HepG2 (cell line): ENCODE measurements around the gene HLCS. TPM values are rescaled to one million over a fixed set of nuclear protein-coding genes. Genes with fewer than 3 reads are reported as not detected.

Experiments
- ATAC-seq: fragments of 200-7000 bp; cut with Tn5 transposase; 3 replicates; pipeline ENCODE4 v1.9.1; 2020; ENCODE audit warnings: mild to moderate bottlenecking, moderate library complexity
- BruUV-seq: library from RNA; stranded (reverse); fragments of 400-500 nt; replicated peaks from 2 replicates; lab custom pipeline; 2021; lab: Mats Ljungman, UMichigan
- CTCF ChIA-PET: fragments of 300-600 bp; formaldehyde crosslinking; extraction: SDS; loops from one replicate; lab custom pipeline; 2021; ENCODE audit warnings: low total read pairs, inconsistent platforms, low intra/inter-chr PET ratio; lab: Yijun Ruan, JAX
- POLR2A ChIA-PET: fragments of 350-600 bp; sonication (Branson Sonifier 250); formaldehyde crosslinking; loops from one replicate; lab custom pipeline; 2020; ENCODE audit warnings: antibody characterized with exemption, inconsistent platforms; lab: Yijun Ruan, JAX
- DNase-seq: peaks from one replicate; pipeline ENCODE4 v3.0.0-alpha.2; 2015; ENCODE audit warnings: low spot score
- FAIRE-seq: peaks from 3 replicates; lab custom pipeline; 2011; peaks lifted over from hg19 to GRCh38; lab: Jason Lieb, UNC
- H2AFZ ChIP-seq: one replicate; pipeline ENCODE4 v1.6.1; 2011; ENCODE audit warnings: low read length, inconsistent platforms
- H3K27ac ChIP-seq: fragments of 300-600 bp; 3 replicates; pipeline ENCODE4 v1.8.0; 2011; ENCODE audit warnings: mixed run types, mild to moderate bottlenecking, mixed read lengths, low read length, inconsistent platforms; ENCODE audit not compliant: insufficient read depth; ENCODE audit errors: extremely low read length
- H3K27me3 ChIP-seq, 2 experiments: fragments of 200-600 bp in 1 of 2; 2 replicates in 1 of 2; 3 replicates in 1 of 2; pipeline versions ENCODE4 v1.6.0 to v1.8.0; 2011; ENCODE audit warnings: low read length in 2 of 2, mild to moderate bottlenecking in 2 of 2, moderate library complexity in 2 of 2, inconsistent platforms in 1 of 2; ENCODE audit not compliant: insufficient read depth in 2 of 2, control insufficient read depth in 1 of 2
- H3K36me3 ChIP-seq, 2 experiments: fragments of 200-600 bp in 1 of 2; replicated peaks in 1 of 2; 2 replicates in 1 of 2; 3 replicates in 1 of 2; pipeline versions ENCODE4 v1.5.1 to v1.8.0; 2011; ENCODE audit warnings: low read length in 2 of 2, inconsistent platforms in 1 of 2; ENCODE audit not compliant: insufficient read depth in 2 of 2, control insufficient read depth in 1 of 2
- H3K4me1 ChIP-seq: 2 replicates; pipeline ENCODE4 v1.5.1; 2012; ENCODE audit warnings: low read length, inconsistent platforms; ENCODE audit not compliant: insufficient read depth
- H3K4me2 ChIP-seq: 2 replicates; pipeline ENCODE4 v1.6.0; 2011; ENCODE audit warnings: low read depth, low read length, inconsistent platforms
- H3K4me3 ChIP-seq, 3 experiments: fragments of 200-600 bp in 1 of 3; sonication (generic), shearing (Covaris generic) in 1 of 3; replicated peaks in 1 of 3; 2 replicates each; pipeline ENCODE4 v1.5.1; 2011 to 2016; ENCODE audit warnings: low read length in 3 of 3, inconsistent platforms in 2 of 3, low read depth in 2 of 3, mild to moderate bottlenecking in 2 of 3, control low read depth in 1 of 3, mixed read lengths in 1 of 3; ENCODE audit not compliant: insufficient read depth in 1 of 3
- H3K79me2 ChIP-seq: one replicate; pipeline ENCODE4 v1.6.1; 2011; ENCODE audit warnings: low read length, inconsistent platforms; ENCODE audit not compliant: insufficient read depth
- H3K9ac ChIP-seq: 2 replicates; pipeline ENCODE4 v1.6.0; 2011; ENCODE audit warnings: mild to moderate bottlenecking, low read depth, low read length, inconsistent platforms; ENCODE audit not compliant: insufficient read depth
- H3K9me3 ChIP-seq: 2 replicates; pipeline ENCODE4 v1.5.1; 2012; ENCODE audit warnings: mild to moderate bottlenecking, low read length
- H4K20me1 ChIP-seq: 2 replicates; pipeline ENCODE4 v1.6.0; 2011; ENCODE audit warnings: inconsistent platforms, mild to moderate bottlenecking, low read length, moderate library complexity; ENCODE audit not compliant: insufficient read depth
- ARNT2 ChIP-seq: sonication (generic); formaldehyde crosslinking; IDR thresholded peaks from 2 replicates; pipeline ENCODE4 v1.8.0; 2022; ENCODE audit warnings: mild to moderate bottlenecking, low read depth, missing genetic modification reagents, moderate library complexity
- NCOR1 ChIP-seq: fragments of 200-600 bp; sonication (generic); IDR thresholded peaks from 2 replicates; pipeline ENCODE4 v1.7.0; 2017; ENCODE audit warnings: antibody characterized with exemption, low read length, borderline replicate concordance
- SKI ChIP-seq: fragments of 450-650 bp; IDR thresholded peaks from one replicate; pipeline ENCODE4 v1.6.1; 2018; ENCODE audit warnings: mild to moderate bottlenecking; ENCODE audit not compliant: partially characterized antibody
- ZNF138 ChIP-seq: sonication (generic); formaldehyde crosslinking; IDR thresholded peaks from 2 replicates; pipeline ENCODE4 v1.5.0; 2020; ENCODE audit warnings: mild to moderate bottlenecking, low read depth, missing genetic modification reagents
- ZNF614 ChIP-seq: IDR thresholded peaks from 2 replicates; pipeline ENCODE4 v1.6.1; 2018; ENCODE audit warnings: missing biosample characterization, missing genetic modification reagents, inconsistent platforms, borderline replicate concordance
- ZNF7 ChIP-seq: IDR thresholded peaks from 2 replicates; pipeline ENCODE4 v1.6.1; 2016; ENCODE audit warnings: missing biosample characterization, missing genetic modification reagents
- WGBS: methylation state at CpG from one replicate; pipeline ENCODE4 v1.1.6; 2017; ENCODE audit warnings: low lambda C conversion rate; 5-methylcytosine and 5-hydroxymethylcytosine counted together
- in situ Hi-C: cut with HindIII; loops from 2 replicates; pipeline ENCODE4 v1.10.0; 2017; ENCODE audit warnings: low pct_unique_long_range_greater_than_20kb; ENCODE audit not compliant: extremely low pct_ligation_motif_present
- intact Hi-C: fragments of 100-400 bp; cut with micrococcal nuclease; formaldehyde crosslinking; loops from one replicate; pipeline ENCODE4 v1.10.0; 2022; ENCODE audit not compliant: unreplicated experiment
- polyA plus RNA-seq, 8 experiments: library from polyadenylated mRNA; depleted of rRNA in 3 of 8; stranded (reverse) in 7 of 8; unstranded in 1 of 8; fragments of >200 nt; fragmentation: Illumina TruSeq in 4 of 8; extraction: Trizol in 4 of 8; gene quantifications; 2 replicates each; pipeline versions ENCODE4 v1.2.1 to v1.2.3, GENCODE V29; 2011 to 2016; ENCODE audit warnings: low read depth in 4 of 8, missing spikeins in 1 of 8, mixed read lengths in 1 of 8; ENCODE audit not compliant: insufficient read depth in 1 of 8
- total RNA-seq, 5 experiments: library from RNA; depleted of rRNA; stranded (reverse); fragments of >200 nt; fragmentation: Illumina TruSeq; extraction: Trizol; gene quantifications; 2 replicates each; pipeline ENCODE4 v1.2.3, GENCODE V29; 2016; ENCODE audit warnings: low read depth in 1 of 5
- TF ChIP-seq, protein P1 (sequence below): sonication (generic); formaldehyde crosslinking; IDR thresholded peaks from 2 replicates; pipeline ENCODE4 v1.4.0; 2020; ENCODE audit warnings: missing genetic modification reagents
- TF ChIP-seq, protein P2 (sequence below): IDR thresholded peaks from 2 replicates; pipeline ENCODE4 v1.6.1; 2016; ENCODE audit warnings: mild to moderate bottlenecking

The HLCS gene
- total and polyA plus RNA-seq, 2 of the 13 experiments (the other 11 are each of a cell fraction or from before 2014, with no cell fraction given) = 7.9 to 12.3 TPM

DNA sequence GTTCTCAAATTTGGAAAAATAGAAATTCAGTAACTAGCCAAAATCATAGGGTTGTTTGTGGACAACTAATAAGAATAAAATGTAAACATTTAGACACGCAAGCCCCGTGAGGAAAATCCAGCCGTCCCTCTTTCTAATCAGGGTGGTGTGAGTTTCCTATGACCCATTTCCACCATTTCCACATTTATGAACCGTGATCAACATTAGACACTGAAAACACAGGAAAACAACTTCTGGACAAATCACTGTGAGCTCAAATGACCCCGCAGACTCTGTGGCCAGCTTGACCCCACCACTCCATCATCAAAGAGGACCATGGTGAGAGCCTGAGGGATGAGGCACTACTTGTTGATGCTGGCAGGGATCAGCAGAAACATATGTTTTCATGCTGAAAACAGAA is 166.6 kb downstream of the HLCS start (continued):
- no peak for TF ChIP-seq SKI
- TF ChIP-seq, all 625 proteins: peak for 0

DNA sequence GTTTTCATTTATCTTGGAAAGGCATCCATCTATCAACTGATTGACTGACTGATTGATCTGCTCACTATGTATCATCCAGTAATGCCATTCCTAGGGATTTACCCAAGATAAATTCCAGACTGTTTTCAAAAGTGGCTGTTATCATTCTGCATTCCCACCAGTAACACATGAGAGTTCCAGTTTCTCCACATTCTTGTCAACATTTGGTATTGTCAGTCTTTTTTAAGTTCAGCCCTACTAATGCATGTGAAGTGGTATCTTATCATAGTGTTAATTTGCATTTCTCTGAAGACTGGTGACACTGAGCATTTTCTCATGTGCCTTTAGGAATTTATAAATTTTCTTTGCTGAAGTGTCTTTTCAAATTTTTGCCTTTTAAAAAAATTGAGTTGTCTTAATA is 168.0 kb downstream of the HLCS start:
- Histone ChIP-seq H2AFZ (no peak overlapping the region), H4K20me1 (no peaks in the 10 kb centered on the region), H3K36me3 (no peaks in the 10 kb centered on the region), H3K27me3 (no peaks in the 10 kb centered on the region), H3K79me2 (no peaks in the 10 kb centered on the region)
- intact Hi-C loops = no loop called here
- POLR2A ChIA-PET = no interaction called here
- CTCF ChIA-PET = no interaction called here
- TF ChIP-seq, protein P1, sequence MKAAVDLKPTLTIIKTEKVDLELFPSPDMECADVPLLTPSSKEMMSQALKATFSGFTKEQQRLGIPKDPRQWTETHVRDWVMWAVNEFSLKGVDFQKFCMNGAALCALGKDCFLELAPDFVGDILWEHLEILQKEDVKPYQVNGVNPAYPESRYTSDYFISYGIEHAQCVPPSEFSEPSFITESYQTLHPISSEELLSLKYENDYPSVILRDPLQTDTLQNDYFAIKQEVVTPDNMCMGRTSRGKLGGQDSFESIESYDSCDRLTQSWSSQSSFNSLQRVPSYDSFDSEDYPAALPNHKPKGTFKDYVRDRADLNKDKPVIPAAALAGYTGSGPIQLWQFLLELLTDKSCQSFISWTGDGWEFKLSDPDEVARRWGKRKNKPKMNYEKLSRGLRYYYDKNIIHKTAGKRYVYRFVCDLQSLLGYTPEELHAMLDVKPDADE (CRISPR knock-in tag) = no peak
- peak; percentile 16; the same call in 1 of the 2 replicates for TF ChIP-seq ZNF7 (CRISPR knock-in tag)
- TF ChIP-seq, all 625 proteins: peak for 1
- no peak overlapping the region for H3K4me3 ChIP-seq
- FAIRE-seq = no peak
- no peak for DNase-seq
- no peak for ATAC-seq
- in situ Hi-C loops = no loop called here
- H3K4me2 ChIP-seq = no peak overlapping the region
- no peak overlapping the region for H3K9ac ChIP-seq
- no peak overlapping the region for H3K27ac ChIP-seq
- H3K4me1 ChIP-seq = no peaks in the 10 kb centered on the region
- H3K9me3 ChIP-seq = peaks cover 4% of the 10 kb centered on the region; the same call in 1 of the 2 replicates
- no TSS peak for BruUV-seq

DNA sequence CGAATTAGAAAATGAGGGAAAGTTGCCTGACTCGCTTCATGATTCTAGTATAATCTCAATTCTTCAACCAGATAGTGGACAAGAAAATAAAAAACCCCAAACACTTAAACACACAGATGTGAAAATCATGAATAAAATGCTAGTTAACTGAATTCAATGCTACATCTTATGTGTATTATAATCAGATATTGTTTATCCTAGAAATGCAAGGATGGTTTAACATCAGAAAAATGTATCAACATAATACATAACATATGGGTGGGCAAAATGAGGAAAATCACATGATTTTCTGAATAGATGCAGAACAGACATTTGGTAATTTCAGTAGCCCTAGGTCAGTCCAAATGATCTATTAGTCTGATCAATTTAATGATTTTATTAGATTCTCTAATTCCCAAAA is 170.4 kb downstream of the HLCS start:
- Histone ChIP-seq H3K27me3 (no peaks in the 10 kb centered on the region), H3K36me3 (no peaks in the 10 kb centered on the region), H3K4me2 (no peak overlapping the region), H3K9me3 (peaks cover 4% of the 10 kb centered on the region; the same call in 1 of the 2 replicates), H4K20me1 (no peaks in the 10 kb centered on the region), H2AFZ (no peak overlapping the region), H3K9ac (no peak overlapping the region), H3K4me1 (no peaks in the 10 kb centered on the region), H3K27ac (no peak overlapping the region), H3K4me3 (no peak overlapping the region), H3K79me2 (no peaks in the 10 kb centered on the region)
- in situ Hi-C loops = no loop called here
- intact Hi-C loops = no loop called here
- ATAC-seq (no peak), FAIRE-seq (no peak), DNase-seq (no peak)
- no peak for TF ChIP-seq ZNF614 (CRISPR knock-in tag)
- no peak for TF ChIP-seq ZNF138
- TF ChIP-seq, protein P2, sequence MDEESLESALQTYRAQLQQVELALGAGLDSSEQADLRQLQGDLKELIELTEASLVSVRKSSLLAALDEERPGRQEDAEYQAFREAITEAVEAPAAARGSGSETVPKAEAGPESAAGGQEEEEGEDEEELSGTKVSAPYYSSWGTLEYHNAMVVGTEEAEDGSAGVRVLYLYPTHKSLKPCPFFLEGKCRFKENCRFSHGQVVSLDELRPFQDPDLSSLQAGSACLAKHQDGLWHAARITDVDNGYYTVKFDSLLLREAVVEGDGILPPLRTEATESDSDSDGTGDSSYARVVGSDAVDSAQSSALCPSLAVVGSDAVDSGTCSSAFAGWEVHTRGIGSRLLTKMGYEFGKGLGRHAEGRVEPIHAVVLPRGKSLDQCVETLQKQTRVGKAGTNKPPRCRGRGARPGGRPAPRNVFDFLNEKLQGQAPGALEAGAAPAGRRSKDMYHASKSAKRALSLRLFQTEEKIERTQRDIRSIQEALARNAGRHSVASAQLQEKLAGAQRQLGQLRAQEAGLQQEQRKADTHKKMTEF (CRISPR knock-in tag) = no peak
- TF ChIP-seq NCOR1 = no peak
- no peak for TF ChIP-seq ARNT2
- ChIA-PET POLR2A (no interaction called here), CTCF (no interaction called here)
- 92% methylated on average over 2 of the region's 2 CpGs for WGBS
- BruUV-seq = no TSS peak
